GM19324 (cell line): Measurements from ENCODE around the gene KLHL41.
"Not testable (repeated sequence)": the region's sequence is repeated elsewhere in the genome, so short reads cannot be mapped to it uniquely, and the experiment has no call there.

Experiments
- ATAC-seq: cut with Tn5 transposase; IDR thresholded peaks from one replicate; pipeline ENCODE4 v1.9.1; 2021; ENCODE audit warnings: mild to moderate bottlenecking, moderate library complexity; ENCODE audit not compliant: unreplicated experiment, low FRiP score

Gene KLHL41

DNA sequence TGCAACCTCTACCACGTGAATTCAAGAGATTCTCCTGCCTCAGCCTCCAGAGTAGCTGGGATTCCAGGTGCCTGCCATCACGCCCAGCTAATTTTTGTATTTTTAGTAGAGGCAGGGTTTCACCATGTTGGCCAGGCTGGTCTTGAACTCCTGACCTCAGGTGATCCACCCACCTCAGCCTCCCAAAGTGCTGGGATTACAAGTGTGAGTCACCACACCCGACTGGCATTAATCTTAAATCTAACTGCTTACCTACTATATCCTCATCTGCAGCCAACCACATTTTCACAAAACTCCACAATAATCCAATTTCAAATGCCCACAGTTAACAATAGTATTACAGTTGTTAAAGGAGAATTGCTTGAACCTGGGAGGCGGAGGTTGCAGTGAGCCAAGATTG, 61.2 kb downstream of the KLHL41 start:
- ATAC-seq, result not testable (repeated sequence)

DNA sequence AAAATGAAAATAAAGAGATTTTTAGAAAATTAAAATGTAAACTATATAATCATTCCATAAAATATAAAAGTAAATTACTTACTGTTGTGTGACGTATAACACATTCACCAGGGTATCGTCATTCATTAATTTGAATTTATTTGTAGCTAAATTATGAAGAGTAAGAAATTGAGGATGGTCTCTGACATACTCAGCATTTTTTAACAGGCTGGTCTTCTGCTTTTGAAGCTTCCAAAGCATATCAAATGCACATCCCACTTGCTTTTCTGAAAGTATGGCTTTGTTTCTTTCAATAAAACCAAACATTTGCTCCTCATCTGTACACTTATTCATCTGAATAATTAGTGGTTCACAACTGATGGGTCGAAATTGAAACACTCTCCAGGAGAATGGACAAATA, 62.1 kb downstream of the KLHL41 start:
- ATAC-seq, result no peak

DNA sequence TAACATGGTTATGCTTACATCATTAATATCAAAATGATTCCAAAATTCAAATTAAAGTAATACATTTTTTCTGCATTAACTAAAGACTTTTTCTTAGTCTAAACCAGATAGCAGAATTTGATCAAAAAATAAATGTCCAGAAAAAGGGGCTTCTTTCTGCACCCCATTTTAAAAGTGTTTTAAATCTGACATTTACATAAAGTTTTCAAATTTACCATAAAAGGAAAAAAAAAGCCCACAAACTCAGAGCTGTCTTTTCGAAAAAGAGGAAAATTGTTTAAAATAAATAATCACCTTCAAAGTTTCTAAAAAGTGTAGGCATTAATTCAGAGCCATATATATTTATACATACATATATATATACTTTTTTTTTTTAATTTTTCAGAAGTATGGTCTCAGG, 62.7 kb downstream of the KLHL41 start:
- no peak for ATAC-seq

DNA sequence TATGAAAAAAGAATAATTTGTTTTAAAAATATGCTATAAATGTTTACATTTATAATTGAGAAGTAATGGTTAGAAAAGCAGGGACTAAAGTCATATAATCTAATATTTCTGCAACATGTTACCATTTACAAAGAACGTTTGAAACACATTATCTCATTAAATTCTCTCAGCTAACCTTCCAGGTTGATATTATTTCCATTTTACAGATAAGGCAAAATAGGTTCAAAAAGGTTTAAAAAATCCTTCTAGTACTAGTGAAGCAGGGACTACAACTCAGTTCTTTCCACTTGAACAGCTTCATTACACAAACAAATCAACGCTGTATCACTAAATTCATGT, 63.3 kb downstream of the KLHL41 start:
- no peak for ATAC-seq

DNA sequence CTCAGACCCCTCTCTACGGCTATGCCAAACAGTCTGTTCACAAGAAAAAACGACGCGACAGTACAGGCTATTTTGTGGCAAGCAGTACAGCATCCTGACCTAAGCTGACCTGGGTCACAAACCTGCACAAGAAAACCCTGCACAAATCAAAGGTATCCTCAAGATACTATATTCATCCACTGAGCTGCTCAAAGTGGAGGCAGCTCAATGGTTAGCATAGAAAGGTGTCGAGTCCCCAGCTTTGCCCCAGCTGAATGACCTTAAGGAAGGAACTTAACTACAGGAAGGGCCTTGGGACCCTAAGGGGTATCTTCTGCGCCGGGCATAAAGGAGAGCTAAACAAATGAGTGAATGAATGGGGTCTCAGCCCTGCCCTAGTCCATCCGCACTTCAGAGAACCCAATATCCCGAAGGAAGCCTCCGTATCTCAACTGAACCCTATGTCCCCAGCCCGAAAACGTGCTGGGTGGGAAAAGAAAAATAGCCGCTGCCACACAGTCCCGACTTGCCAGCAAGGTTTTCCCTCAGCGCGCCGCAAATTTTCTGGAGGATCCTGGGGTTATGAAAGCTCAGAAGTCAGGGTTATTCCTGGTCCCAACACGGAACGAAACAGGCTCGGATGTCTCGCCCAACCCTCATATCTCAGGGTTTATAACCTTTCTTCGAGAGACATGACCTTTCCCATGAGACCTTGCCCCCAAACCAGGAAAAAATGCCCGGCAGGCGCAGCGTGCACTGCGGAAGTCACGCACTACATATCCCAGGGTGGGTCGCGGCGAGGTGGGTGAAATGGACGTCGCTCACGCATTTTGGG, 63.9 kb downstream of the KLHL41 start, which contains the start of gene FASTKD1:
FASTKD1 (minus strand) TSS at position 706 of the 814 bp plus-strand sequence. CDS start 1,836 bp downstream, outside the sequence.
- ATAC-seq, result peak; percentile 99

DNA sequence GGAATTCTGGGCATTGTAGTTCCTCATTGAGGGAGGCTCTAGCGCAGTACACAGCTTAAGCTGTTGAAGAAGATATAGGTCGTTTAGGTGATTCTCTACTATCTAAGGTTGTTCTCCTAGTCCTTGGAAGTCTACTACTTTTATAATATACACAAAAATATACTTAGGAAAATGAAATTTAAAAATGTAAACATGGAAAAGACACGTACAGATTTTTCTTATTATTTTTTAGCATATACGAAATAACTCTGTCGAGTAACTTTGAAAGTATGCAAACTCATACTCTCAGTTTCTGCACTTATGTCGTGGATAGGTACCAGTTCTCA, 64.4 kb downstream of the KLHL41 start:
- no peak for ATAC-seq

DNA sequence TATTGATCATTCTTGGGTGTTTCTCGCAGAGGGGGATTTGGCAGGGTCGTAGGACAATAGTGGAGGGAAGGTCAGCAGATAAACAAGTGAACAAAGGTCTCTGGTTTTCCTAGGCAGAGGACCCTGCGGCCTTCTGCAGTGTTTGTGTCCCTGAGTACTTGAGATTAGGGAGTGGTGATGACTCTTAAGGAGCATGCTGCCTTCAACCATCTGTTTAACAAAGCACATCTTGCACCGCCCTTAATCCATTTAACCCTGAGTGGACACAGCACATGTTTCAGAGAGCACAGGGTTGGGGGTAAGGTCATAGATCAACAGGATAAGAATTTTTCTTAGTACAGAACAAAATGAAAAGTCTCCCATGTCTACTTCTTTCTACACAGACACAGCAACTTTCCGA, 65.0 kb downstream of the KLHL41 start:
- ATAC-seq, result not testable (repeated sequence)

DNA sequence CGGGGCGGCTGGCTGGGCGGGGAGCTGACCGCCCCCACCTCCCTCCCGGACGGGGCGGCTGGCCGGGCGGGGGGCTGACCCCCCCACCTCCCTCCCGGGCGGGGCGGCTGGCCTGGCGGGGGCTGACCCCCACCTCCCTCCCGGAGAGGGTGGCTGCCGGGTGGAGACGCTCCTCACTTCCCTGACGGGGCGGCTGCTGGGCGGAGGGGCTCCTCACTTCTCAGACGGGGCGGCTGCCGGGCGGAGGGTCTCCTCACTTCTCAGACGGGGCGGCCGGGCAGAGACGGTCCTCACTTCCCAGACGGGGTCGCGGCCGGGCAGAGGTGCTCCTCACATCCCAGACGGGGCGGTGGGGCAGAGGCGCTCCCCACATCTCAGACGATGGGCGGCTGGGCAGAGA, 65.8 kb downstream of the KLHL41 start:
- ATAC-seq, result not testable (repeated sequence)
